H9 (cell line): ENCODE data around the gene DNMBP. TPM values are rescaled to one million over a fixed set of nuclear protein-coding genes. Genes with fewer than 3 reads are reported as not detected.

Experiments
- DNase-seq: peaks from one replicate; pipeline ENCODE4 v3.0.0-alpha.2; 2017
- H2AFZ ChIP-seq: one replicate; pipeline ENCODE4 v1.6.1; 2013; ENCODE audit warnings: mild to moderate bottlenecking, low read length, control low read depth, moderate library complexity
- H2AK5ac ChIP-seq: 2 replicates; pipeline ENCODE4 v1.6.1; 2013; ENCODE audit warnings: low read length, control low read depth, mixed read lengths; ENCODE audit not compliant: insufficient read length
- H2BK120ac ChIP-seq: one replicate; pipeline ENCODE4 v1.6.1; 2013; ENCODE audit warnings: low read depth, mild to moderate bottlenecking, low read length, control low read depth, inconsistent platforms; ENCODE audit not compliant: poor library complexity, severe bottlenecking
- H2BK12ac ChIP-seq: 2 replicates; pipeline ENCODE4 v1.6.1; 2013; ENCODE audit warnings: low read length, control low read depth, mixed read lengths, low read depth; ENCODE audit not compliant: insufficient read length
- H2BK15ac ChIP-seq: 2 replicates; pipeline ENCODE4 v1.6.1; 2013; ENCODE audit warnings: low read depth, low read length, control low read depth
- H2BK20ac ChIP-seq: one replicate; pipeline ENCODE4 v1.6.1; 2013; ENCODE audit warnings: low read depth, mild to moderate bottlenecking, low read length, control low read depth, inconsistent platforms; ENCODE audit not compliant: poor library complexity, severe bottlenecking
- H2BK5ac ChIP-seq: 2 replicates; pipeline ENCODE4 v1.6.1; 2013; ENCODE audit warnings: low read length, control low read depth, mixed read lengths; ENCODE audit not compliant: insufficient read length
- H3K14ac ChIP-seq: 2 replicates; pipeline ENCODE4 v1.6.1; 2013; ENCODE audit warnings: low read length, control low read depth; ENCODE audit not compliant: insufficient read depth
- H3K18ac ChIP-seq: 2 replicates; pipeline ENCODE4 v1.6.1; 2013; ENCODE audit warnings: low read depth, mild to moderate bottlenecking, mixed read lengths, low read length, control low read depth; ENCODE audit not compliant: insufficient read length
- H3K23ac ChIP-seq: 2 replicates; pipeline ENCODE4 v1.6.1; 2013; ENCODE audit warnings: low read length, control low read depth, mixed read lengths, low read depth; ENCODE audit not compliant: insufficient read length
- H3K23me2 ChIP-seq: 2 replicates; pipeline ENCODE4 v1.6.1; 2013; ENCODE audit warnings: low read depth, mild to moderate bottlenecking, mixed read lengths, low read length, control low read depth; ENCODE audit not compliant: insufficient read length, poor library complexity, severe bottlenecking
- H3K27ac ChIP-seq: 2 replicates; pipeline ENCODE4 v1.5.1; 2013; ENCODE audit warnings: low read length, control low read depth, mixed read lengths, low read depth; ENCODE audit not compliant: insufficient read length
- H3K27me3 ChIP-seq: 2 replicates; pipeline ENCODE4 v1.6.1; 2013; ENCODE audit warnings: low read length, control low read depth, inconsistent platforms; ENCODE audit not compliant: insufficient read depth
- H3K4ac ChIP-seq: 2 replicates; pipeline ENCODE4 v1.6.1; 2013; ENCODE audit warnings: low read depth, mild to moderate bottlenecking, control low read depth, inconsistent platforms, low read length, moderate library complexity
- H3K4me1 ChIP-seq: 2 replicates; pipeline ENCODE4 v1.6.1; 2013; ENCODE audit warnings: low read length, control low read depth, inconsistent platforms; ENCODE audit not compliant: insufficient read depth
- H3K4me2 ChIP-seq: 2 replicates; pipeline ENCODE4 v1.6.1; 2013; ENCODE audit warnings: low read length, control low read depth, mixed read lengths; ENCODE audit not compliant: insufficient read length, insufficient read depth
- H3K56ac ChIP-seq: 2 replicates; pipeline ENCODE4 v1.6.1; 2013; ENCODE audit warnings: low read depth, mild to moderate bottlenecking, mixed read lengths, low read length, control low read depth; ENCODE audit not compliant: insufficient read length
- H3K79me1 ChIP-seq: 2 replicates; pipeline ENCODE4 v1.6.1; 2013; ENCODE audit warnings: low read depth, mild to moderate bottlenecking, moderate library complexity, low read length, control low read depth, inconsistent platforms; ENCODE audit not compliant: insufficient read depth, poor library complexity, severe bottlenecking
- H3K79me2 ChIP-seq: 2 replicates; pipeline ENCODE4 v1.6.1; 2013; ENCODE audit warnings: low read length, control low read depth, inconsistent platforms; ENCODE audit not compliant: insufficient read depth
- H3K9ac ChIP-seq: 2 replicates; pipeline ENCODE4 v1.6.1; 2013; ENCODE audit warnings: low read length, control low read depth, mixed read lengths; ENCODE audit not compliant: insufficient read length; ENCODE audit errors: extremely low read depth
- H3K9me3 ChIP-seq: one replicate; pipeline ENCODE4 v1.6.1; 2013; ENCODE audit warnings: low read depth, low read length, inconsistent platforms; ENCODE audit not compliant: control insufficient read depth
- H3T11ph ChIP-seq: one replicate; pipeline ENCODE4 v1.6.1; 2013; ENCODE audit warnings: mild to moderate bottlenecking, low read length, control low read depth, inconsistent platforms
- H4K20me1 ChIP-seq: one replicate; pipeline ENCODE4 v1.6.1; 2013; ENCODE audit not compliant: control insufficient read depth, insufficient read length, insufficient read depth
- H4K5ac ChIP-seq: 2 replicates; pipeline ENCODE4 v1.6.1; 2013; ENCODE audit warnings: low read depth, mild to moderate bottlenecking, mixed read lengths, low read length, control low read depth; ENCODE audit not compliant: insufficient read length
- H4K8ac ChIP-seq: replicated peaks from 2 replicates; pipeline ENCODE4 v1.6.1; 2013; ENCODE audit warnings: low read length, control low read depth, mixed read lengths, low read depth; ENCODE audit not compliant: insufficient read length
- H4K91ac ChIP-seq: 2 replicates; pipeline ENCODE4 v1.6.1; 2013; ENCODE audit warnings: low read depth, mild to moderate bottlenecking, moderate library complexity, mixed read lengths, low read length, control low read depth; ENCODE audit not compliant: insufficient read length
- H3K27ac Mint-ChIP-seq, 3 experiments: 2 replicates in 2 of 3; 3 replicates in 1 of 3; pipeline ENCODE4 v1.8.0; 2020 to 2021; ENCODE audit warnings: mixed read lengths in 3 of 3, mild to moderate bottlenecking in 1 of 3, moderate library complexity in 1 of 3
- H3K27me3 Mint-ChIP-seq: 2 replicates; pipeline ENCODE4 v1.8.0; 2021; ENCODE audit warnings: low read depth, mild to moderate bottlenecking, moderate library complexity, mixed read lengths
- H3K36me3 Mint-ChIP-seq, 3 experiments: 2 replicates in 2 of 3; 3 replicates in 1 of 3; pipeline ENCODE4 v1.8.0; 2020 to 2021; ENCODE audit warnings: low read depth in 3 of 3, mixed read lengths in 3 of 3; ENCODE audit not compliant: insufficient read depth in 1 of 3
- H3K4me1 Mint-ChIP-seq, 2 experiments: 2 replicates each; pipeline ENCODE4 v1.8.0; 2020; ENCODE audit warnings: mixed read lengths in 2 of 2
- H3K4me3 Mint-ChIP-seq, 2 experiments: 2 replicates in 1 of 2; 3 replicates in 1 of 2; pipeline ENCODE4 v1.8.0; 2020 to 2021; ENCODE audit warnings: mild to moderate bottlenecking in 2 of 2, mixed read lengths in 2 of 2, moderate library complexity in 1 of 2
- H3K9me3 Mint-ChIP-seq, 2 experiments: 2 replicates in 1 of 2; 3 replicates in 1 of 2; pipeline ENCODE4 v1.8.0; 2020; ENCODE audit warnings: mild to moderate bottlenecking in 2 of 2, mixed read lengths in 2 of 2, moderate library complexity in 1 of 2
- CTCF ChIP-seq: fragments of 200-600 bp; sonication (generic); conservative IDR thresholded peaks from 3 replicates; pipeline ENCODE4 v1.8.0; 2021; ENCODE audit warnings: antibody characterized with exemption, mild to moderate bottlenecking
- WGBS: extraction: QIAGEN DNeasy Blood & Tissue Kit; methylation state at CpG from one replicate; pipeline ENCODE4 v1.1.7; 2013; ENCODE audit warnings: missing lambda C conversion rate, low lambda C conversion rate, mixed read lengths; ENCODE audit not compliant: insufficient read length; ENCODE audit errors: extremely low coverage; 5-methylcytosine and 5-hydroxymethylcytosine counted together
- long read RNA-seq: library from polyadenylated mRNA; unstranded; transcript quantifications from one replicate; pipeline ENCODE4 v2.0.0, GENCODE V29; 2020
- total RNA-seq: library from RNA; stranded (reverse); gene quantifications from 2 replicates; pipeline ENCODE4 v1.2.1, GENCODE V29; 2021

DNMBP gene
- total RNA-seq, result 25.0 and 25.6 TPM in 2 replicates
- long read RNA-seq, full-length matches to known transcripts, result 13 of 32 reads
- long read RNA-seq, partial matches to known transcripts, result 12 of 32 reads
- long read RNA-seq, other reads (novel, unspliced or antisense), result 7 of 32 reads

- Mint-ChIP-seq H3K27me3 (peaks cover 13% of the 10 kb centered on the region), H3K36me3 (no peaks in the 10 kb centered on the region; a peak in 1 of 7 replicates), H3K9me3 (no peaks in the 10 kb centered on the region; a peak in 1 of 5 replicates), H3K27ac (no peak within 1 kb of the TSS), H3K4me3 (peak within 1 kb of the TSS; percentile 77 to 88), H3K4me1 (peaks cover 37 to 40% of the 10 kb centered on the region in 2 experiments)
- Histone ChIP-seq H2BK15ac (no peak within 1 kb of the TSS), H3K4me1 (no peaks in the 10 kb centered on the region; the same call in 1 of the 2 replicates), H3K9ac (peak within 1 kb of the TSS; percentile 23), H3K23ac (no peak within 1 kb of the TSS), H3K4ac (no peak within 1 kb of the TSS), H4K8ac (no peak within 1 kb of the TSS), H3K4me2 (peak within 1 kb of the TSS; percentile 83), H4K20me1 (no peaks in the 10 kb centered on the region), H3K14ac (no peak within 1 kb of the TSS), H3T11ph (no peak within 1 kb of the TSS), H2AK5ac (no peak within 1 kb of the TSS), H2BK5ac (no peak within 1 kb of the TSS), H2AFZ (peak within 1 kb of the TSS; percentile 89), H4K91ac (no peak within 1 kb of the TSS), H3K27me3 (no peaks in the 10 kb centered on the region), H3K9me3 (no peaks in the 10 kb centered on the region), H3K27ac (no peak within 1 kb of the TSS), H3K56ac (no peak within 1 kb of the TSS), H3K79me2 (no peaks in the 10 kb centered on the region), H3K79me1 (no peaks in the 10 kb centered on the region), H3K23me2 (peaks cover 9% of the 10 kb centered on the region), H2BK20ac (no peak within 1 kb of the TSS), H4K5ac (no peak within 1 kb of the TSS), H3K18ac (no peak within 1 kb of the TSS), H2BK12ac (no peak within 1 kb of the TSS), H2BK120ac (no peak within 1 kb of the TSS)
- peak; percentile 85 for DNase-seq
- no CpG with 5 or more reads among the region's 86 CpGs for WGBS
- peak; percentile 59 for TF ChIP-seq CTCF
Measured at GRCh38 chr10:100009793-100010676, at the start of gene DNMBP. DNMBP (minus strand) TSS chr10:100009947; CDS start chr10:99972124, 37,823 bp downstream.
